ENCODE results near the gene PHTF2.
"Not testable (repeated sequence)": the region's sequence is repeated elsewhere in the genome, so short reads cannot be mapped to it uniquely, and the experiment has no call there.

Gene PHTF2

GRCh38 chr7:77798394-77799077 is at the start of gene PHTF2, which contains the start of gene TMEM60:
TSS of gene PHTF2 (plus strand) at chr7:77798773.
TSS of gene TMEM60 (minus strand) at chr7:77798434. CDS start at chr7:77794373, 4,061 bp downstream.
- DNase-seq: peak; percentile 92

- DNase-seq: no peak
Measured at GRCh38 chr7:77752016-77752415, 46.6 kb upstream of the PHTF2 start.

GRCh38 chr7:77753173-77753572 is 45.4 kb upstream of the PHTF2 start:
- no peak for DNase-seq

GRCh38 chr7:77757589-77757988 is 41.0 kb upstream of the PHTF2 start:
- no peak for DNase-seq

GRCh38 chr7:77759294-77759889 is 39.2 kb upstream of the PHTF2 start:
- DNase-seq: peak; percentile 78

- no peak for DNase-seq
Measured at GRCh38 chr7:77760809-77761453, 37.6 kb upstream of the PHTF2 start.

- DNase-seq: no peak
Measured at GRCh38 chr7:77765481-77765880, 33.1 kb upstream of the PHTF2 start.

GRCh38 chr7:77765906-77766800 is 32.4 kb upstream of the PHTF2 start:
- no peak for DNase-seq

- DNase-seq: no peak
Measured at GRCh38 chr7:77766801-77767605, 31.6 kb upstream of the PHTF2 start.

- DNase-seq: no peak
Measured at GRCh38 chr7:77770316-77770715, 28.3 kb upstream of the PHTF2 start.

GRCh38 chr7:77771901-77772300 is 26.7 kb upstream of the PHTF2 start:
- no peak for DNase-seq

GRCh38 chr7:77778535-77778934 is 20.0 kb upstream of the PHTF2 start:
- no peak for DNase-seq

- DNase-seq: no peak
Measured at GRCh38 chr7:77782383-77782782, 16.2 kb upstream of the PHTF2 start.

GRCh38 chr7:77783111-77783510 is 15.5 kb upstream of the PHTF2 start:
- DNase-seq: no peak

- no peak for DNase-seq
Measured at GRCh38 chr7:77783545-77783944, 15.0 kb upstream of the PHTF2 start.

GRCh38 chr7:77784426-77784825 is 14.1 kb upstream of the PHTF2 start:
- not testable (repeated sequence) for DNase-seq

- DNase-seq: no peak
Measured at GRCh38 chr7:77786018-77786417, 12.6 kb upstream of the PHTF2 start.

GRCh38 chr7:77786741-77787140 is 11.8 kb upstream of the PHTF2 start:
- DNase-seq: no peak

GRCh38 chr7:77788327-77788902 is 10.2 kb upstream of the PHTF2 start:
- DNase-seq: no peak

- DNase-seq: no peak
Measured at GRCh38 chr7:77791336-77791735, 7.2 kb upstream of the PHTF2 start.

GRCh38 chr7:77791956-77792355 is 6.6 kb upstream of the PHTF2 start:
- no peak for DNase-seq

- no peak for DNase-seq
Measured at GRCh38 chr7:77794000-77794399, 4.6 kb upstream of the PHTF2 start.

Measured in CD4-positive, alpha-beta T cell treated with Interleukin-6 for 4 hours (primary cell).